ENCODE data around the gene CADPS2. TPM values are rescaled to one million over a fixed set of nuclear protein-coding genes. Genes with fewer than 3 reads are reported as not detected.

Gene CADPS2
- total and polyA plus RNA-seq, 7 donors, result 1.5 to 3.6 (median 2.1) TPM

DNA sequence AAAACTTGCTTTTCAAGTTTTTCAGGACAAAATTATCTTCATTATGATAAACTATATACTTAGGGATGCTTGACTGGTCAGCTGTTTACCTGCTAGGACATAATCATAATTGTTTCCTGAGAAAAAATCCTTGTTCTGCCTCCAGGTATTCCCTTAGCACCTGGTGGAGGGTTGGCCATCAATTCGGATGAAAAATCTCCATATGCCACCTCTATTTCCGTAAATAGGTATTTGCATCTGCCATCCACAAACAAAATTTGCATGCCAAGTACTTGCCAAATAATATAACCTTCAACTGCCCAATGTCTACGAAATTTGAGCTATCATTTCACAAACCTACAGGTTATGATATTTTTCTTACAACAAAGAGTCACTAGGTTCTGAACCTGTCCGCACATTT is 313.6 kb downstream of the CADPS2 start:
- Histone ChIP-seq H3K4me3 (no peak overlapping the region), H3K27ac (no peak overlapping the region), H3K9me3 (no peaks in the 10 kb centered on the region), H3K27me3 (ENCODE audit: insufficient read depth in 3 of 3, low read length in 2 of 3) (no peaks in the 10 kb centered on the region), H3K4me1 (no peaks in the 10 kb centered on the region), H3K36me3 (ENCODE audit: insufficient read depth in 1 of 2, low read depth in 1 of 2) (no peaks in the 10 kb centered on the region)
- TF ChIP-seq, protein P1, sequence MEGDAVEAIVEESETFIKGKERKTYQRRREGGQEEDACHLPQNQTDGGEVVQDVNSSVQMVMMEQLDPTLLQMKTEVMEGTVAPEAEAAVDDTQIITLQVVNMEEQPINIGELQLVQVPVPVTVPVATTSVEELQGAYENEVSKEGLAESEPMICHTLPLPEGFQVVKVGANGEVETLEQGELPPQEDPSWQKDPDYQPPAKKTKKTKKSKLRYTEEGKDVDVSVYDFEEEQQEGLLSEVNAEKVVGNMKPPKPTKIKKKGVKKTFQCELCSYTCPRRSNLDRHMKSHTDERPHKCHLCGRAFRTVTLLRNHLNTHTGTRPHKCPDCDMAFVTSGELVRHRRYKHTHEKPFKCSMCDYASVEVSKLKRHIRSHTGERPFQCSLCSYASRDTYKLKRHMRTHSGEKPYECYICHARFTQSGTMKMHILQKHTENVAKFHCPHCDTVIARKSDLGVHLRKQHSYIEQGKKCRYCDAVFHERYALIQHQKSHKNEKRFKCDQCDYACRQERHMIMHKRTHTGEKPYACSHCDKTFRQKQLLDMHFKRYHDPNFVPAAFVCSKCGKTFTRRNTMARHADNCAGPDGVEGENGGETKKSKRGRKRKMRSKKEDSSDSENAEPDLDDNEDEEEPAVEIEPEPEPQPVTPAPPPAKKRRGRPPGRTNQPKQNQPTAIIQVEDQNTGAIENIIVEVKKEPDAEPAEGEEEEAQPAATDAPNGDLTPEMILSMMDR (IDR thresholded peaks at IDR 0.05), result no peak
- 86 to 90% (median 89%) methylated on average over 4 of the region's 4 CpGs for WGBS, 3 donors
- DNase-seq (no peak), ATAC-seq (no peak)
- intact Hi-C loops (cut with DNase I), result no loop called here

DNA sequence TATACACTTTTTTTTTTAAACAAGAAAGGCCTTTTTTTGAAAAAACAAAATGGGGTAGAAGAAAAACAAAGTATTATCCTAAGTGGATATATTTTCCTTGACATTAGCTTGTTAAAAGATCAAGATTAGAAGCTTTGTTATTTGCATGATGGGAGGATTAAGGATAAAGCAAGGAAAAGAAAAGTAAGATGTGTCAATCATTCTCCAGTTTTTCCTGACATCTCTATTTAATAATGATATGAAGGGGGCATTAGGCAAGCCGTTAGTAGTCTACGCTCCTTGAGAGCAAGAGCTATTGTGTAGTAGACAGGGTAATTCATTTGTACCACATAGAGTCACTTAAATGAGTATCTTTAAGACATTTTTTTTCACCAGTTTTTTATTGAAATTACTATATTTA is 324.9 kb downstream of the CADPS2 start:
- H3K4me1 ChIP-seq, result no peaks in the 10 kb centered on the region
- no peak for DNase-seq

DNA sequence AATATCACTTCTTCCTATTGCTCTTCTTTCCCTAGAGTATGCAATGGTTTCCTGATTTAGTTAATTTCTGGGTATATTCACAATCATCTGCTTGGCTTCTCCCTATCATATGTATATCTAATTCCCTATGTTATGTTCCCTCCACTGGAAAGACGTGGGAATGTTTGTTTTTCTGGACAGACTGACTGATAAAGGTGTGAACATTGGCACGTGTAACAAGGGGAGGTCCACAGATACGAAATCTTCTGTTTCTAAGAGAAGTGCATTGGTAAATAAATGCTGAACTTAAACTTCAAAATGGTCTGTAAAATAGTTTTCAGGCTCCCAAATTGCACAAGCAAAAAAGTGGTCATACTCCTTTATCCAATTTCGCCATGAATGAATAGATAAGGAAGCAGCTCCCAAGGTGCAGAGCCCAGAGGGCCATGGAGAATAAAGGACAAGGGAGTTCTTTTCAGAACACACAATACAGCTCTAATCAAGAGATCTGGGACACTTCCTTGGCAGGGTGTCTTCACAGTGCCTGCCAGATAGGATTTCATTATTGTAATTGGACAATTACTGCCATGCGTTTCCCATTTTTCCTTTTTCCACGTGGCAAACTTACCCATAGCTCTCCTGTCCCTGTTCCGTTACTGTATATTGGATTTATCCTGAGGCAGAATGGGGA is 329.3 kb downstream of the CADPS2 start:
- intact Hi-C loops (cut with DNase I), result no loop called here
- H3K27ac ChIP-seq, result no peak overlapping the region
- no peaks in the 10 kb centered on the region for H3K9me3 ChIP-seq
- ATAC-seq, result no peak
- H3K4me1 ChIP-seq, result no peaks in the 10 kb centered on the region
- 57 to 64% (median 61%) methylated on average over 7 of the region's 7 CpGs for WGBS, 3 donors
- H3K4me3 ChIP-seq, result no peak overlapping the region
- no peaks in the 10 kb centered on the region for H3K36me3 ChIP-seq (ENCODE audit: insufficient read depth in 1 of 2, low read depth in 1 of 2)
- TF ChIP-seq, protein P1 (IDR thresholded peaks at IDR 0.05), result no peak
- H3K27me3 ChIP-seq (ENCODE audit: insufficient read depth in 3 of 3, low read length in 2 of 3), result no peaks in the 10 kb centered on the region
- no peak for DNase-seq

More for the DNA sequence above, 324.9 kb downstream of the CADPS2 start:
- no peak for ATAC-seq
- intact Hi-C loops (cut with DNase I), result no loop called here
- Histone ChIP-seq H3K27me3 (ENCODE audit: insufficient read depth in 3 of 3, low read length in 2 of 3) (no peaks in the 10 kb centered on the region), H3K4me3 (no peak overlapping the region), H3K9me3 (no peaks in the 10 kb centered on the region), H3K27ac (no peak overlapping the region), H3K36me3 (ENCODE audit: insufficient read depth in 1 of 2, low read depth in 1 of 2) (no peaks in the 10 kb centered on the region)
- 88 to 92% (median 89%) methylated on average over 2 of the region's 2 CpGs for WGBS, 3 donors
- TF ChIP-seq, protein P1 (IDR thresholded peaks at IDR 0.05), result no peak

DNA sequence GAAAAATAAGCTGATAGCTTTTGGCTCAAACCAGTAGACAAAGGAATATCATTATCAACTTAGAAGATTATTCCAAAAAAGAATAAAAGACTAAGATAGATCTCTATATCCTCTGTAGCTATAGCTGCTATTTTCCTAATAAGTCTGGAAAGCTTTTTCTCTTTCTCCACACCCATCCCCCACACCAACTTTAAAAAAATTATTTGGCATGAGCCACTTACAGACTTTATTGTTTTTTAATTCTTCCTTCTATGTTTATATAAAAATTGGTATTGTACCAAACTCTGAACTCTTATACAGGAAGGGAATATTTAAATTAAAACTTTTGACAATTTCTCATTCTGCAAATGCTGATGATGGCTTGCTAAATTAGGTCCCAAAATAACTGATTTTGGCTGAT is 330.0 kb downstream of the CADPS2 start:
- no peak for ATAC-seq
- intact Hi-C loops (cut with DNase I), result no loop called here
- Histone ChIP-seq H3K27ac (no peak overlapping the region), H3K4me1 (no peaks in the 10 kb centered on the region), H3K36me3 (ENCODE audit: insufficient read depth in 1 of 2, low read depth in 1 of 2) (no peaks in the 10 kb centered on the region), H3K9me3 (no peaks in the 10 kb centered on the region), H3K4me3 (no peak overlapping the region), H3K27me3 (ENCODE audit: insufficient read depth in 3 of 3, low read length in 2 of 3) (no peaks in the 10 kb centered on the region)
- TF ChIP-seq, protein P1 (IDR thresholded peaks at IDR 0.05), result no peak
- no peak for DNase-seq

DNA sequence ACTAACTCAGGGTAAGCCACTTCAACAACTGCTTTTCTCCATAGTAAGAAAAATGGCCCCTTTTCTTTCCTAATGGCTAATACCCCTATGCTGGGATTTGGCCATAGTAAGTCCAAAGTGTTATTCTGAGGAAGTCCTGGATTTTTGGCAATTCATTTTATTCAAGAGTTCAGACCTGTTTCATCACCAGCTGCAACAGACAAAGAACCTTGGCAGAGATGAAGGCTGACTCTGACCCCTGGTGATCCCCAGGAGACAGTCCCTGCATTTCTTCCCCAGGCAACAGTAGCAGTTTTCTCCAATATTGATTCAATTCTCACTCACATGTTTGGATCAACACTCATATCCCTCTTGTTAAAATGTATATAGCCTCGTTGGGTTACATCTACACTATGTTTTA is 332.5 kb downstream of the CADPS2 start:
- Histone ChIP-seq H3K27me3 (ENCODE audit: insufficient read depth in 3 of 3, low read length in 2 of 3) (no peaks in the 10 kb centered on the region), H3K27ac (no peak overlapping the region), H3K4me3 (no peak overlapping the region), H3K4me1 (no peaks in the 10 kb centered on the region), H3K9me3 (no peaks in the 10 kb centered on the region), H3K36me3 (ENCODE audit: insufficient read depth in 1 of 2, low read depth in 1 of 2) (no peaks in the 10 kb centered on the region)
- TF ChIP-seq, protein P1 (IDR thresholded peaks at IDR 0.05), result no peak
- intact Hi-C loops (cut with DNase I), result no loop called here
- DNase-seq, result no peak
- WGBS, 3 donors, result 69 to 86% (median 73%) methylated on average over 1 of the region's 1 CpG
- ATAC-seq, result no peak

Measured in psoas muscle (tissue), 8 donors.